DND-41 (cell line): ENCODE data around the gene CPNE5.

Experiments
- ATAC-seq: fragments of 200-7000 bp; cut with Tn5 transposase; 3 replicates; pipeline ENCODE4 v1.9.1; 2021; ENCODE audit warnings: low read depth; ENCODE audit not compliant: insufficient read depth
- DNase-seq: peaks from one replicate; pipeline ENCODE4 v3.0.0-alpha.2; 2020
- H2AFZ ChIP-seq: 2 replicates; pipeline ENCODE4 v1.6.0; 2012; ENCODE audit warnings: low read depth, low read length
- H3K27ac ChIP-seq: 2 replicates; pipeline ENCODE4 v1.5.1; 2012; ENCODE audit warnings: low read length, inconsistent platforms
- H3K27me3 ChIP-seq: fragments of 200-600 bp; sonication (generic); 2 replicates; pipeline ENCODE4 v1.6.0; 2012; ENCODE audit warnings: low read length, mild to moderate bottlenecking, inconsistent platforms; ENCODE audit not compliant: insufficient read depth, poor library complexity
- H3K36me3 ChIP-seq: 2 replicates; pipeline ENCODE4 v1.5.1; 2012; ENCODE audit warnings: low read length, inconsistent platforms; ENCODE audit not compliant: insufficient read depth
- H3K4me1 ChIP-seq: 2 replicates; pipeline ENCODE4 v1.5.1; 2012; ENCODE audit warnings: mild to moderate bottlenecking, low read length; ENCODE audit not compliant: insufficient read depth
- H3K4me2 ChIP-seq: 2 replicates; pipeline ENCODE4 v1.6.0; 2012; ENCODE audit warnings: mild to moderate bottlenecking, moderate library complexity, low read length, inconsistent platforms; ENCODE audit not compliant: insufficient read depth
- H3K4me3 ChIP-seq, 2 experiments: fragments of 200-600 bp in 1 of 2; shearing (Covaris generic) in 1 of 2; 2 replicates each; pipeline ENCODE4 v1.5.1; 2012 to 2016; ENCODE audit warnings: inconsistent platforms in 2 of 2, low read length in 2 of 2, mild to moderate bottlenecking in 2 of 2, low read depth in 1 of 2, moderate library complexity in 1 of 2
- H3K79me2 ChIP-seq: 2 replicates; pipeline ENCODE4 v1.6.0; 2012; ENCODE audit warnings: low read length, inconsistent platforms; ENCODE audit not compliant: insufficient read depth
- H3K9ac ChIP-seq: 2 replicates; pipeline ENCODE4 v1.6.0; 2012; ENCODE audit warnings: low read depth, mild to moderate bottlenecking, inconsistent platforms, low read length, moderate library complexity
- H3K9me3 ChIP-seq: 2 replicates; pipeline ENCODE4 v1.5.1; 2012; ENCODE audit warnings: low read length, moderate library complexity, mild to moderate bottlenecking, inconsistent platforms; ENCODE audit not compliant: insufficient read depth, severe bottlenecking
- H4K20me1 ChIP-seq: 2 replicates; pipeline ENCODE4 v1.6.0; 2012; ENCODE audit warnings: low read length; ENCODE audit not compliant: insufficient read depth
- CTCF ChIP-seq: IDR thresholded peaks from 2 replicates; pipeline ENCODE4 v1.5.1; 2012; ENCODE audit warnings: borderline replicate concordance, low read length, moderate library complexity, mild to moderate bottlenecking; ENCODE audit not compliant: poor library complexity, severe bottlenecking; ENCODE audit errors: extremely low read depth
- EZH2 ChIP-seq: IDR thresholded peaks from 3 replicates; pipeline ENCODE4 v1.6.1; 2012; ENCODE audit warnings: borderline replicate concordance, low read depth, mild to moderate bottlenecking, moderate library complexity, low read length, inconsistent platforms; ENCODE audit not compliant: severe bottlenecking

The CPNE5 gene

GRCh38 chr6:36848658-36849441 is 9.6 kb upstream of the CPNE5 start:
- TF ChIP-seq EZH2 (no peak), CTCF (no peak)
- H2AFZ ChIP-seq: no peak overlapping the region
- ATAC-seq: no peak

GRCh38 chr6:36847991-36848390 is 8.7 kb upstream of the CPNE5 start:
- Histone ChIP-seq H3K4me1 (no peaks in the 10 kb centered on the region), H3K4me3 (no peak overlapping the region), H2AFZ (no peak overlapping the region), H4K20me1 (no peaks in the 10 kb centered on the region), H3K9me3 (no peaks in the 10 kb centered on the region), H3K9ac (no peak overlapping the region), H3K27me3 (no peaks in the 10 kb centered on the region), H3K79me2 (no peaks in the 10 kb centered on the region), H3K4me2 (no peak overlapping the region), H3K36me3 (peaks cover 18% of the 10 kb centered on the region), H3K27ac (no peak overlapping the region)
- ATAC-seq (no peak), DNase-seq (no peak)
- TF ChIP-seq EZH2: no peak
- TF ChIP-seq CTCF: no peak

More at GRCh38 chr6:36848658-36849441, 9.6 kb upstream of the CPNE5 start:
- Histone ChIP-seq H3K79me2 (no peaks in the 10 kb centered on the region), H4K20me1 (no peaks in the 10 kb centered on the region), H3K36me3 (peaks cover 27% of the 10 kb centered on the region), H3K9ac (no peak overlapping the region), H3K27ac (no peak overlapping the region), H3K9me3 (no peaks in the 10 kb centered on the region), H3K4me3 (no peak overlapping the region), H3K4me1 (no peaks in the 10 kb centered on the region), H3K4me2 (no peak overlapping the region), H3K27me3 (no peaks in the 10 kb centered on the region)
- no peak for DNase-seq

GRCh38 chr6:36847152-36847551 is 7.9 kb upstream of the CPNE5 start:
- no peaks in the 10 kb centered on the region for H3K4me1 ChIP-seq
- H3K36me3 ChIP-seq: peaks cover 10% of the 10 kb centered on the region; the same call in 1 of the 2 replicates
- no peaks in the 10 kb centered on the region for H3K27me3 ChIP-seq
- no peaks in the 10 kb centered on the region for H4K20me1 ChIP-seq
- no peak overlapping the region for H3K4me2 ChIP-seq
- H3K27ac ChIP-seq: no peak overlapping the region
- no peak overlapping the region for H3K4me3 ChIP-seq
- no peaks in the 10 kb centered on the region for H3K79me2 ChIP-seq
- TF ChIP-seq EZH2 (no peak), CTCF (no peak)
- no peaks in the 10 kb centered on the region for H3K9me3 ChIP-seq
- no peak overlapping the region for H3K9ac ChIP-seq
- H2AFZ ChIP-seq: no peak overlapping the region
- no peak for ATAC-seq
- DNase-seq: no peak
